Ovary (tissue), 3 donors: ENCODE results near the gene HSD17B14.

Experiments
- POLR2A ChIP-seq: fragments of 450-650 bp; IDR thresholded peaks from one replicate; pipeline ENCODE4 v1.6.1; 2017; ENCODE audit warnings: antibody characterized with exemption, mild to moderate bottlenecking, moderate library complexity
- TF ChIP-seq, protein P1 (sequence below), 3 donors: fragments of 450-650 bp in 2 of 3; fragments of 200-600 bp in 1 of 3; IDR thresholded peaks; one replicate each; pipeline versions ENCODE4 v1.5.1 to v1.8.0; 2016 to 2022; ENCODE audit warnings: antibody characterized with exemption in 3 of 3, mild to moderate bottlenecking in 1 of 3
- donor health status: DM: no; HTN: no; CAD: no.

DNA sequence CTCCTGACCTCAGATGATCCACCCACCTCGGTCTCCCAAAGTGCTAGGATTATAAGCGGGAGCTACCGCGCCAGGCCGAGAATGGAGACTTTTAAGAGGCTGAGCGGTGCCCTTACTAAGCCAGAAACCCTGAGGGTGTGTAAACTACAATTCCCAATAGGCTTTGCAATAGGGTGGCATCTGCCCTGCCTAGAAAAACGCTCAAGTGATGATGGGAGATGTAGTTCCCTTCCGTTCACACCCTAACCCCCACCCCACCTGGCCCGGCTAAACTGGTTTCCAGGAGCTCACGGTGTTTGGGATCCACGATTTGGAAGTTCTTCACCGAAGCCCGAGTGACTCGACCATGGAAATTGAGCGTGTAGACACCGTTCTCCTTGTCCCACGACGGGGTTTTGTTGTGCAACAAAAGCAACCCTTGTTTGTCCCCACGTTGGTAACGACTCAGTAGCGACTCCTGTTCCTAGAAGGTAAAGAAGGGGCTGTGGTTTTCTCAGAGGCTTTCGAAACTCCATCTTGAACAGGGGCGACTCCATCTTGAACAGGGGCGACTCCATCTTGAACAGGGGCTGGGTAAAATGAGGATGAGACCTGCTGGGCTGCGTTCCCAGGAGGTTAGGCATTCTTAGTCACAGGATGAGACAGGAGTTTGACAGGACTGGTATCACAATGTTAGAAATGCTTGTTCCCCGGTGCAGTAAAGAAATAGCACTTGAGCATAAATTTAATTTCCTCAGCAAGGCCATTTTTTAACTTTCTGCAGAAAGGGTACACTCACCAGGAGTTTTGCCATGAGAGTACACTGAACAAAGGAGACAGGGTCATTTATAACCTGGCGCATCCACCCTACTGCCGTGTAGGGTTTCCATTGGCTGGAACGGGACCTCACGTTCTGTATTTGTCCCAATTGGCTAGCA lies 45.7 kb upstream of the HSD17B14 start:
- TF ChIP-seq, protein P1, sequence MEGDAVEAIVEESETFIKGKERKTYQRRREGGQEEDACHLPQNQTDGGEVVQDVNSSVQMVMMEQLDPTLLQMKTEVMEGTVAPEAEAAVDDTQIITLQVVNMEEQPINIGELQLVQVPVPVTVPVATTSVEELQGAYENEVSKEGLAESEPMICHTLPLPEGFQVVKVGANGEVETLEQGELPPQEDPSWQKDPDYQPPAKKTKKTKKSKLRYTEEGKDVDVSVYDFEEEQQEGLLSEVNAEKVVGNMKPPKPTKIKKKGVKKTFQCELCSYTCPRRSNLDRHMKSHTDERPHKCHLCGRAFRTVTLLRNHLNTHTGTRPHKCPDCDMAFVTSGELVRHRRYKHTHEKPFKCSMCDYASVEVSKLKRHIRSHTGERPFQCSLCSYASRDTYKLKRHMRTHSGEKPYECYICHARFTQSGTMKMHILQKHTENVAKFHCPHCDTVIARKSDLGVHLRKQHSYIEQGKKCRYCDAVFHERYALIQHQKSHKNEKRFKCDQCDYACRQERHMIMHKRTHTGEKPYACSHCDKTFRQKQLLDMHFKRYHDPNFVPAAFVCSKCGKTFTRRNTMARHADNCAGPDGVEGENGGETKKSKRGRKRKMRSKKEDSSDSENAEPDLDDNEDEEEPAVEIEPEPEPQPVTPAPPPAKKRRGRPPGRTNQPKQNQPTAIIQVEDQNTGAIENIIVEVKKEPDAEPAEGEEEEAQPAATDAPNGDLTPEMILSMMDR (IDR thresholded peaks at IDR 0.05) = no peak
- no peak for TF ChIP-seq POLR2A
